NCI-H128 (cell line): ENCODE data around the gene IGLL5.
"Not testable (repeated sequence)": the region's sequence is repeated elsewhere in the genome, so short reads cannot be mapped to it uniquely, and the experiment has no call there.

Source experiments
- DNase-seq: peaks from one replicate; lab custom pipeline; 2025; ENCODE audit not compliant: unreplicated experiment; lab: John Stamatoyannopoulos, UW

IGLL5 gene

DNA sequence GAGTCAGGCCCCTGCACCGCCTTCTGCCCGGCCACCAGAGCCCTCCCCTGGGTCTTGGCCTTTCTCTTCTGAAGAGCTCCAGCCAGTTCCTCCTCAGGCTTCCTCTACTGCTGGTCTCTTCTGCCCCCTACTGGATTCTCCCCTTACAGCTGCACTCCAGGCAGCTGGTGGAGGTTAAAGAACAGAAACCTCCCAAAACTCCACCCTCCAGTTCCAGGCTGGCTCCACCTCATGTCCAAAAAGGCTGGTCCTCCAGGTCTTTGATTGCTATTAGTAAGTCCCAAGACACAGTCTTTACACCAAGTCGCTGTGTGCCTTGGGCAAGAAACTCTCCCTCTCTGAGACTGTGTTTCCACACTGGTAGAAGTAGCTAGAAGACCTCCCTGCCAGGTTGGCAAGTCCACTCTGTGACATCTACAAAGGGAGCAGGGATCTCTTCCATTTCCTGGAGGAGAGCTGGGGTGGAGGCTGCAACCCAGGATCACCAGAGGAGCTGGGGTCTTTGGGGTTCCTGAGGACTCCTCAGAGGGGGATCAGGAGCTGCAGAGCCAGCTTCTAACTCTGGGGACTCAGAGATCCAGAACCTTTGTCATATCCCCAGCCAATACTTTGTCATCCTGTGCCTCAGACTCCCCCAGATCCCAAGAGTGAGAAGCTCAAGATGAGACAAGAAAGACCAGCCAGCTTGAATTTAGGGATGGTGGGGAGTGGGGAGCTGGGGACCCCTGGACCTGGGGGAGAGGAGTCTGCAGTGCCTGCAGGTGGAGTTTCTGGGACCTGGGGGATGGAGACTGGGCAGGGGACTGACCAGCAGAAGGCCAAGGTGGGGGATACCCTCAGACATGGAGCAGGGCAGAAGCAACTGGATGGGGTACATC is 3.4 kb upstream of the IGLL5 start:
- DNase-seq = no peak

DNA sequence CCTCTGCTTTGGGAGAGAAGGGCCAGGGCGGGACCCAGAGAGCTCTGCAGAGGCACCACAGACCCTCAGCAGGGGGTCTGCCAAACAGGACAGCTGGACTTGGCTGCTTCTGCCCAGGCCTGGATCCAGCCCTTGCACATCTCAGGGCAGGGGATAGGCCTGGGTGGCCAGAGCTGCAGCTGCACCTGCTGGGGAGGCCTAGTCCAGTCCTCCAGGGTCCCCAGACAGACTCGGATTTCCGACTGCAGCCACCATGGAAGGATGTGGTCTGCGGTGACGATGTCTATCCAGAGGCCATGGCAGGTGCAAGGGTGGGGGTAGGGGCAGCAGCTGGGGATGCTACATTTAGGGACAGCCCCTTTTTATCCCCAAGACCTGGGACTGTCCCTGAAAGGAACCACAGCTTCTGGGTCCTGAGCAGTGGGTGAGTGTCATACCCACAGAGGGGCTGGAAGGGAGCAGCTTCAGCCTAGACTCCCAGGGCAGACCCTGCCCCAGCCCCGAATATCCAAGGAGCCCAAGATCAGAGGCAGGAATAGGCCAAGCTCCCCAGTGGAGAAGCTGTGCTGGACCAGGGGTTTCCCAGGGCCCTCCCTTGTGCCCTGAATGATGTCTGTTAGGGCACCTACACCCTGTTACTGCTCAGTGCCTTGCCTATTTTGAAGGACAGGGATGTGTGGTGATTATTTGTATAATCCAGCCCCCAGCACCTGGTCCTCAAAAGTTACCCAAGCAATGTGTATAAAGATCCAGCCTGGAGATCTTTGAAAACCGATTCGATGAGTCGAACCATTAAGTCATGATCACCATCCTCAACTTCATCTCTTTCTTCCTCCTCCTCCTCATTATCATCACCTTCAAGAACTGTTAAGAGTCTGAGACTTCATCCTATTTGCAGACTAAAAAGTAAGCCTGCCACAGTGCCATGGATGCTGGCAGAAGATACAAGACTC is 2.5 kb upstream of the IGLL5 start:
- no peak for DNase-seq

DNA sequence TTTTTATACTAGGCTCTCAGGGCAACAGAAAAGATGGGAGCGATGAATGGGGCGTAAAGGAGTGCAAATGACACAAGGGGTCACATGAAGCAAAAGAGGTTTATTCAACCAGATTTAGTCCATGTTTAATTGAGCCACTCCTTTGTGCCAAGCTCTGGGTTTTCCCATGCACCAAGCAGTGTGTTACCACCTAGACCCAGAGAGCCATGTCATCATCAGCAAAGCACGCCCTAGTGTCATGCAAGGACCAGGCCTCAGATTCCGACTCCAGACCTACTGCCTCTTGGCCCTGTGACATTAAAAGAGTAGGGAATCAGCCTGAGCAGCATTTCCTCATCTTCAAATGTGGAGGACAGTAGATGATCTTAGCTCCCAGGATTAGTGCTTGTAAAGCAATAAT is 1.1 kb upstream of the IGLL5 start:
- no peak for DNase-seq

DNA sequence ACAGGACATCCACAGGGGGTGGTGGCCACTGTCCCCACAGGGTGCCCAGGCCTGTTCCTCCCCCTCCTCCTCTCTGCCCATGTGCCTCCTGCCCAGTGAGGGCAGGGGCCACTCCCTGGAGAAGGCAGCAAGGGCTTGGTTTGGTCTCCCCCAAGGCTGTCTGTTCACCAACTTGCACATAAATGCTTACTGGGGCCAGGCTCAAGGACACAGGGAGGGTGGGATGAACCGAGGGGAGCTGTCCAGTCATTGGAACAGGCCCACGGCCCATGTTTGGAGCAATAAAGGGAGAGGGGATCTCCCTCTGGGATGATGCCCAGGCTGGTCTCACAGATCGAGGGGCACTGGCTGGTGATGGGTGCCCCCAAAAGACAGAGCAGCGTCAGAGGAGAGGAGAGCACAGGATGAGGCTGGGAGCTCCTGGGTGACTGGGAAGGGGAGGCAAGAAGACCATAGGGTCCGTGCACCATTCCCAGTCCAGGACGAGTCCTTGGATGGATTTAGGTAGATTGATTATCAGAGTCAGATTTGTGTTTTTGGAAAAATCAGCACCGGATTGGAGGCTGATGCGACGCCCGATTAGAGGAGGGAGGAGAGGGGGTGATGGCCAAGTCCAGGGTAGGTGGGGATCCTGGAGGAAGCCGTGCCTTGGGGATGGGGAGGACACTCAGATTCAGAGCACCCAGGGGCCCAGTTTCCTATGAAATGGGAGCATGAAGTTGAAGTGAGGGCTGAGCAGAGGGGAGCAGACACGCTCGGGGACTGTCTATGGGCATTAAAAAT is 1.1 kb downstream of the IGLL5 start:
- DNase-seq = no peak

DNA sequence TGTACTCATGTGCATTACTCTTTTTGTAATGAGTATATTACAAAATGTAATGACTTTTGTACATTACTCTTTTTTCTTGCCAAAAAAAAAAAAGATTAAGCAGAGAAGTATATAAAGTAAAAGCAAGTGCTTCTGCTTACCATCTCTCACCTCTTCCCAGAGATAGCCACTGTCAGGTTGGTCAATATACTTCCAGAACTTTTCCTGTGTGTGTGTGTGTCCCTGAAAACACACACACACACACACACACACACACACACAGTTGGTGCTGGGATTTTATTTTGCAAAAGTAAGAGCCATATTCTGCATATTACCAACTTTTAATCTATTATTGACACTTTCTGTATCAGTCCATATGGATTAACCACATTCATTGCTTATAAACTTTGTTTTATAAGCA is 2.5 kb downstream of the IGLL5 start:
- DNase-seq = no peak

DNA sequence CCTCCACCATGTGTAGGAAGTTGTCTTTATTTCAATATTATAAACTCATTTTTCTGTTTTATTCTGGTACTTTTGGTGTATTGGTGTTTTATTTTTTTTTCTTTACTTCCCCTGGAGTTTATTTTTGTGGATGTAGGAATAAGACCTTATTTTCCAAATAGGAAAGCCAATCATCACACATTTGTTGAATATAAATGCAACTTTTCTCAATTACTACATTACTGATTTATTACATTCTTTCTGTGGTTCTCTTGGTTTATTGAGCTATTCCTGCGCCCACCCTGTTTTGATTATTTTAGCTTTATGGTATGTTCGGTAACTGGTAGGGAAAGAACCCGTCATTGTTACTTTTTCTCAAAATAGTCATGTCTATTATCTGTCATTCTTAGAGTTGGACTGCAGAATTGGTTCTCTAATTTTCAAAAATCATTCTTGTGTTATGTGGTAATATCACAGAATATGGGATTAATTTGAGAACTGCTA is 3.6 kb downstream of the IGLL5 start:
- no peak for DNase-seq

DNA sequence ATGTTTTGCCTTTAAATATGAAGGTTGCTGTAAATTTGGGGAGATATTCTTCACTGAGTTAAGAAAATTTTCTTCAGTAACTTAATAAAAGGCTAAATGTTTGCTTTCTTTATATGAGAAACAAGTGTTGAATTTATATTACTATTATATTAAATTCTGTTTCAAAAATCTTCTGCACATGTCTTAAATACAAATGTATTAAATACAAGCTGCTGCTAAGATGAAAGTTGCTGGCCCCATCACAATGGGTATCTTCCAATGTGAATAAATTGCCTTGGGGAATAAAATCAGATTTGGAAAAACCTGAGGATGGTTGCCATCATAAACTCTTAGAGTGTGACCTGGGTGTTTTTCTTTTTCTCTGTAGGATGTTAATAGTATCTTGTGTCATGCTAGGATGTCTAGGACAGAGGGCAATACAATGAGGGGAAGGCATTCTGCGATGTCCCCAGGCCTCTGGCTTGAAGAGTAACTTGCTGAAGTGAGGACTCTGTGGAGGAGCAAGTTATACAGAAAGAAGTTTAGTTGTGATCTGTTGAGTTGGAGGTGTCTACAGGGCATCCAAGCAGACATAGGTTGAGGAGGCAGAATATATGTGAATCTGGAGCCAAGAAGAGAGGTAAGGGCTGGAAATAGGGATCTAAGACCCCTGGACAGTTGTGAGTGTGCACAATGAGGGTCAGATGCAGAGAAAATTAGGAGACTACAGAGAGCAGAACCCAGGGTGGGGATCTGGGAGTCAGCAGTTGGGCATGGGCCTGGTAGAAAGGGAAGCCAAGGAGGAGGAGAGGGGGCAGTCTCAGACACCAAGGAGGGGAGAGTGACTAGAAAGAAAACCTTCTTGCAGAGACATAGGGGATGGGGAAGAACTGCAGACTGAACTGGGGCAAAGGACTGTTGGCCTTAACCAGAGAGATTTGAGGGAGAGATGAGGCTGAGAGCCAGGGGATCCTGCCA is 4.8 kb downstream of the IGLL5 start:
- DNase-seq = no peak

DNA sequence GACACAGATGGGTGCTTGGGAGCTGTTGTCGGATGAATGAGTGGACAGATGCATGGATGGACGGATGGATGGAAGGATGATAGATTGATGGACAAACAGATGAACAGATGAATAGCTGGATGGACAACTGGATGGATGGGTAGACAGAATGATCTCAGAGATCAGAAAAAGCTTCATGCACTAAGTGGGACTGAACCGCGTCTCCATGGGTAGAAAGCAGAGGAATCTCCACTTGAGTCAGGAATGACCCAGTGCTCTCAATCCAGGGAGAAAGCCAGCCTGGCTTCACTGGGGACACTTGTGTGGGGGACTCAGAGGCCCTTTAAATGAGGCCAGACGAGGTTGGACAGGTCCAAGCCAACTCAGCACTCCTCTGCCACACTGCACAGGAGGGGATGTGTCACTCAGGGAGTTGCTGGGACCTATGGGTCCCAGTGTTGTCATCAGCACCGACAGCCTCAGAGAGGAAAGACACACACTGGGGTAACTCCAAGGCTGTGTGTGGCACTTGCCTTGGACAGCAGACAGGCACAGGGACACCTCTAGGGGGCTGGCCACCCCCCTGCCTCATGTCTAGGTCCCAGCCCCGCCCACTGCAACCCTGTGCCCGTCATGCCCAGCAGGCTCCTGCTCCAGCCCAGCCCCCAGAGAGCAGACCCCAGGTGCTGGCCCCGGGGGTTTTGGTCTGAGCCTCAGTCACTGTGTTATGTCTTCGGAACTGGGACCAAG is 5.6 kb downstream of the IGLL5 start:
- no peak for DNase-seq

DNA sequence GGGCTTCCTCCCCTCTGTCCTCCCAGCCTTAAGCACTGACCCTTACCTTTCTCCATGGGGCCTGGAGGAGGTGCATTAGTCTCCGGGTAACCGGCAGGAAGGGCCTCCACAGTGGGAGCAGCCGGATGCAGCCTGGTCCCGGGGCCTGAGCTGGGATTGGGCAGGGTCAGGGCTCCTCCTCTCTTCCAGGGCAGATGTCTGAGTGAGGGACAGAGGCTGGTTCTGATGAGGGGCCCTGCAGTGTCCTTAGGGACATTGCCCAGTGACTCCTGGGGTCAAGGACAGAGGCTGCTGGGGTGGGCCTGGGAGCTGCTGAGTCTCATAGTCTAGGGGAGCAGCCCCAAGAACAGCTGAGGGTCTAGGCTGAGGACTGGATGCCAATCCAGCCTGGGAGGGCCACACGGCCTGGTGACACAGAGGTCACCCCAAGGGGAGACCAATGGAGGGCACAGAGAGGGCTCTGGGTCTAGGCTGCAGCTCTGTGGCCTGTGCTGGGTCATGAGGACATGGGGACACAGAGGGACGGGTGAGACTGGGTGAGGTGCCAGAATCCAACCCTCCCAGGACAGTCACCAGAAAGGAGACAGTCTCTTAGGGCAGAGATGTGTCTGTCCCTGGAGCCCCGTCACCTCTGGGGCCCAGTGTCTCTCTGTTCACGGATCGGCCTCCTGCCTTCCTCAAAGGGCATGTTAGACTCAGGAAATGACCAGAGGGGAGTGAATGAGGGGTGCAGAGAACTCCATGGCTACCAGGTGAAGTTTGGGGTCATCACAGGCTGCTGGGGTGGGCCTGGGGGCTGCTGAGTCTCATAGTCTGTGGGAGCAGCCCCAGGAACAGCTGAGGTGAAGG is 6.5 kb downstream of the IGLL5 start:
- no peak for DNase-seq

DNA sequence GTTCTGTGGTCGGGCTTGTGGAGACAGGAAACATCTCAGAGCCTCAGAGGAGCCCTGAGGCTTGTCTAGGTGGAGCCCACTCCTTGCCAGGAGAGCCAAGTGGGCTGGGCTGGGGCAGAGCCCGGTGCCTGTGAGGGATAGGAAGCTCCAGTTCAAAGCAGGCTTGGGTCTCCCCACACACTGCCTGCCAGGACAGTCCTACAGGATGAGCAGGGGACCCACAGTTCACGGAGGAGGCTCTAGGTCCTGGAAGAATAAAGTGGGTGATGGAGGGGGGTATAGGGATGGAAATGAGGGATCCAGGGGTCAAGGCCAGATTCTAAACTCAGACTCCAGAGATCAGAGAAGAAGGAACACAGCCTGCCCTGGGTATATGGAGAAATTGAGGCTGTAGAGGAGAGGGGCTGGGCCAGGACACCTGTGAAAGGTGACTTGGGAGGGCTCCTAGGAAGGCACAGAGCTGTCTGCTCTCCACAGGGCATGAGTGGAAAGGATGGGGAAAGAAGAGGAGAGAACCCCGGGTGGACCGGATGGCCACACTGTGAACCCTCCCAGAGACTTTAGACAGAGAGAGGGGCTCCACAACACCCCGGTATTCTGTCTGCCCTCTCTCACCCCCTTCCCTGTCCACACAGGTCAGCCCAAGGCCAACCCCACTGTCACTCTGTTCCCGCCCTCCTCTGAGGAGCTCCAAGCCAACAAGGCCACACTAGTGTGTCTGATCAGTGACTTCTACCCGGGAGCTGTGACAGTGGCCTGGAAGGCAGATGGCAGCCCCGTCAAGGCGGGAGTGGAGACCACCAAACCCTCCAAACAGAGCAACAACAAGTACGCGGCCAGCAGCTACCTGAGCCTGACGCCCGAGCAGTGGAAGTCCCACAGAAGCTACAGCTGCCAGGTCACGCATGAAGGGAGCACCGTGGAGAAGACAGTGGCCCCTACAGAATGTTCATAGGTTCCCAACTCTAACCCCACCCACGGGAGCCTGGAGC is 7.4 kb downstream of the IGLL5 start:
- no peak for DNase-seq

DNA sequence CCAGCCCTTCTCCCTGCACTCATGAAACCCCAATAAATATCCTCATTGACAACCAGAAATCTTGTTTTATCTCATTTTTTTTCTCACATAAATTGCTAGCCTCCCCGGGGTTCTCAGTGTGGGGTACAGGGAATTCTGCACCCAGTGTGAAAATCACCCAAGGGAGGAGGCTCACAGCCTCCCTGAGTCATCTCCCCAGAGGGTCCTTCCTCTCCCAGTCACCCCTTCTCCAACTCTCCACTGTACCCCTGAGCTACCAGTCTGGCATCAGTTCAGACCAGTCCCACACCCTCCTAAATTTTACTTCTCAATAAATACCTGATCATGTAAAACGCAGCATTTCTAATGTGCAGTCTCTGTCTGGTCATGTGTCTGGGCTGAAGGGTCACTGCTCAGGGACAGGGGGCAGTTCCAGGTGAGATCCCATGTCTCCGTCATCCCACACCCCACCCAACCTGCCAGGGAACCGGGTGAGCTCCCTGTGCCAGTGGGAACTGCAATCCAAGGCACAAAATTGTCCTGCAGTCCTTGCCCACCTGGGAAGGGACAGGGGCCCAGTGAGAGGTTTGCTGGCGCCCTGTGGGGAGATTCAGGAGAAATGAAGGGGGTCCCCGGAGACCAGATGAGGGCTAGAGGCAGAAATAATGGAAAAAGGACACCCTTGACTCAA is 8.3 kb downstream of the IGLL5 start:
- DNase-seq = no peak

DNA sequence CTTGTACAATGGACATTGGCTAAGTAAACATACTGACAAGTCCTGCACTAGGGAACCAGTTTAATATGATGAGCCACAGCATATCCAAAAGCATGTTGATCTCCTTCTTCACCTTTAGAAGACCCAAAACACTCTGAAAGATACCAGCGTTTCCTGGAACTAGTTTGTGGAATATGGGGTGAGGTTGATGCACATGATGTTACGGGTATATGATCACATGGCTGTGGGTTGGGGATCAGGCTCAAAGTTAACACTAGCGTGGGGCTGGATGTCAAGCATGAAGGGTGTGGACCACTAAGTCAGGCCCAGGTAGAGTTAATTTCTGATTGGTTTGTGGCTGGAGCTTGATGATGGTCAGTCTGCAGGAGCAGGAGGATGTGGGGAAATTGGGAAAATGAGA is 9.0 kb downstream of the IGLL5 start:
- DNase-seq = no peak

DNA sequence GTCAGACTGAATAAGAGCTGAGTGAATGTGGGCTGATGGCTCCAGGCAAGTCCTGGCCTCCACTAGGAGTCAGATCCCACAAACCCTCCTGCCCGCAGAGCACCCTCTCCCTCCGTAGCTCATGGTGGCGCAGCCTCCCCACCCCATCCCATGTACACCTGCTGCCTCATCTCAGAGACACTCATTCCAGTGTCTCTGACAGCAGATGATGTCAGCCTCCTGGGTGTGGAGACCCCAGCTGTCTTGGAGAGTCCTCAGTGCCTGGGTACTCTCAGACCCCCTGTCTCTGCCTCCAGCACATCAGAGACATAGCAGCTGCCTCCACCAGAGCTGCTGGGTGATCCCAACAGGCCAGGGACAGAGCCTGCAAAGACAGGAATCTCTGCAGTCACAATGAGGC is 9.5 kb downstream of the IGLL5 start:
- no peak for DNase-seq

DNA sequence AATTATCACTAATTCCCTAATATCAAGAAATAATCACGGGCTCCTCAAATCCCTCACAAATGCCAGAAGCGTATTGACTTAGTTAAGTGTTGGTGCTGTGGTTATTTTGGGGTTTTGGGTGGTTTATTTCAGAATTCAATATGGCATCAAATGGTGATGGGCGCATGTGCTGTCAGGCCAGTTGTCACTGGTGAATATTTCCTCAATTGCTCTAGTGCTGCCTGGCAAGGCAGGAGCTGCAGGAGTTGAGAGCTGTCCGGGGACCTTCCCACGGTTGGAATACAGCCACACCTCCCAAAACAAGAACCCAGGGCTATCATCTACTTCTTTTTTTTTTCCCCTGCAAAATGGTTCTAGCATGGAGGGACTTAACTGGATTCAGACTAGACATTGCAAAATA is 10.3 kb downstream of the IGLL5 start:
- no peak for DNase-seq

DNA sequence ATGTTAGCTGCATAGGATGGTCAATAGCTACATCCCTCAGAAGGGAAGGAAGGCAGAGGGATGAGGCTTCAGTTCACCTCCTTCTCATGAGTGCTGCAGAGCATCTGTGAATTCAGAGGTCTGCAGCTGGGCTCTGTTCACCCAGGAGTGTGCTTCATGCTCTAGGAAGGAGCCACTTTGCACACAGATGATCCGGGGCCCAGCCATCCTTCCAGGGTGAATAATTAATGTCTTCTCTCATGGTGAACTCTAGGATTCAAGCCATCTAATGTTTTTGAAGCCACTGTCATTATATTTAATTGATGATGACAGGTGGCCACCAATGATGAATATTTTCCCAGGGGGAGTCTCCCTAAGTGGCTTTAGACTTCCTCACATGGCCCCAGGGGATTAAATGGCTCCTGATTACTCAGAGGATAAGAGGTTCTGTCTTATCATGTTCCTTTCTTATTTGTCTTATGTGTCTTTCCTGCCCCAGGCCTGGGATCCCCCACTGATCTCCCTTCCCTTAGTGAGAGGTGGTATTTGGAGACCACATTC is 10.9 kb downstream of the IGLL5 start:
- not testable (repeated sequence) for DNase-seq

DNA sequence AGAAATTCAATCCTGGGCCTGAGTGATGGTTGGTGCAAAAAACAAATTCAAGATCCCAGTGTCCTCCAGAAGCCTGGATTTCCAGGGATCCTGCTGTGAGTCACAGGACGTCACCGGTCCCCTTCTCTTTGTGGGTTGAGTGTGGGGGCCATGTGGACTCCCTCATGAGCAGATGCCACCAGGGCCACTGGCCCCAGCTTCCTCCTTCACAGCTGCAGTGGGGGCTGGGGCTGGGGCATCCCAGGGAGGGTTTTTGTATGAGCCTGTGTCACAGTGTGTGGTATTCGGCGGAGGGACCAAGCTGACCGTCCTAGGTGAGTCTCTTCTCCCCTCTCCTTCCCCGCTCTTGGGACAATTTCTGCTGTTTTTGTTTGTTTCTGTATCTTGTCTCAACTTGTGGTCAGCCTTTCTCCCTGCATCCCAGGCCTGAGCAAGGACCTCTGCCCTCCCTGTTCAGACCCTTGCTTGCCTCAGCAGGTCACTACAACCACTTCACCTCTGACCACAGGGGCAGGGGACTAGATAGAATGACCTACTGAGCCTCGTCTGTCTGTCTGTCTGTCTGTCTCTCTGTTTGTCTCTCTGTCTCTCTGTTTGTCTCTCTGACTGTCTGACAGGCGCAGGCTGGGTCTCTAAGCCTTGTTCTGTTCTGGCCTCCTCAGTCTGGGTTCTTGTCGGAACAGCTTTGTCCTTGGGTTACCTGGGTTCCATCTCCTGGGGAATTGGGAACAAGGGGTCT is 11.9 kb downstream of the IGLL5 start:
- DNase-seq = not testable (repeated sequence)
